GM12801 (cell line): ENCODE results near the gene FICD.
A peak's percentile ranks its signal among the peaks of the same experiment; 100 is the strongest.

Experiments used
- CTCF ChIP-seq: IDR thresholded peaks from one replicate; pipeline ENCODE4 v1.5.1; 2011; ENCODE audit warnings: control low read depth; ENCODE audit not compliant: insufficient read length; ENCODE audit errors: extremely low read depth

Gene FICD

GRCh38 chr12:108510836-108511235 is 4.2 kb upstream of the FICD start:
- no peak for TF ChIP-seq CTCF

GRCh38 chr12:108511633-108512540 is 3.2 kb upstream of the FICD start:
- peak; percentile 47 for TF ChIP-seq CTCF

GRCh38 chr12:108514468-108514972 is 557 bp upstream of the FICD start:
- no peak for TF ChIP-seq CTCF

- TF ChIP-seq CTCF: no peak
Measured at GRCh38 chr12:108515916-108516315, 839 bp downstream of the FICD start.

GRCh38 chr12:108516511-108517275 is 1.6 kb downstream of the FICD start:
- TF ChIP-seq CTCF: no peak

- no peak for TF ChIP-seq CTCF
Measured at GRCh38 chr12:108517288-108518100, 2.4 kb downstream of the FICD start.
